IMR-90 (cell line): ENCODE data around the gene ALPI. TPM values are rescaled to one million over a fixed set of nuclear protein-coding genes. Genes with fewer than 3 reads are reported as not detected.

Source experiments
- ATAC-seq: fragments of 200-7000 bp; cut with Tn5 transposase; 2 replicates; pipeline ENCODE4 v1.9.1; 2020; ENCODE audit warnings: low read depth, mild to moderate bottlenecking, moderate library complexity
- BruUV-seq: library from RNA; stranded (reverse); fragments of 400-500 nt; replicated peaks from 2 replicates; lab custom pipeline; 2021; lab: Mats Ljungman, UMichigan
- CTCF ChIA-PET: fragments of 300-600 bp; formaldehyde crosslinking; extraction: SDS; loops from one replicate; lab custom pipeline; 2021; ENCODE audit warnings: antibody characterized with exemption; lab: Yijun Ruan, JAX
- POLR2A ChIA-PET: fragments of 300-600 bp; sonication (Branson Sonifier 250); formaldehyde crosslinking; loops from one replicate; lab custom pipeline; 2022; ENCODE audit warnings: antibody characterized with exemption; ENCODE audit not compliant: unreplicated experiment; lab: Charles Lee
- DNase-seq: peaks from one replicate; pipeline ENCODE4 v3.0.0; 2013
- H2AFZ ChIP-seq: replicated peaks from 2 replicates; pipeline ENCODE3; 2013; ENCODE audit warnings: low read length, mild to moderate bottlenecking; ENCODE audit not compliant: poor library complexity
- H2AK5ac ChIP-seq: 2 replicates; pipeline ENCODE4 v1.6.1; 2013; ENCODE audit warnings: low read depth, low read length, inconsistent platforms
- H2AK9ac ChIP-seq: replicated peaks from 2 replicates; pipeline ENCODE3; 2013; ENCODE audit warnings: mild to moderate bottlenecking, low read depth, low read length, moderate library complexity; ENCODE audit not compliant: poor library complexity
- H2BK120ac ChIP-seq: 2 replicates; pipeline ENCODE4 v1.6.1; 2013; ENCODE audit warnings: low read depth, low read length, inconsistent platforms
- H2BK15ac ChIP-seq: 3 replicates; pipeline ENCODE4 v1.6.1; 2013; ENCODE audit warnings: low read depth, low read length, inconsistent platforms
- H2BK20ac ChIP-seq: 2 replicates; pipeline ENCODE4 v1.6.1; 2013; ENCODE audit warnings: low read depth, mild to moderate bottlenecking, inconsistent platforms, low read length, moderate library complexity
- H2BK5ac ChIP-seq: 2 replicates; pipeline ENCODE4 v1.6.1; 2013; ENCODE audit warnings: mild to moderate bottlenecking, low read depth, low read length, inconsistent platforms; ENCODE audit not compliant: poor library complexity, severe bottlenecking
- H3K14ac ChIP-seq: replicated peaks from 2 replicates; pipeline ENCODE4 v1.6.1; 2013; ENCODE audit warnings: low read depth, low read length, inconsistent platforms
- H3K18ac ChIP-seq: 2 replicates; pipeline ENCODE4 v1.6.1; 2013; ENCODE audit warnings: low read depth, low read length, control low read depth
- H3K23ac ChIP-seq: 2 replicates; pipeline ENCODE4 v1.6.1; 2013; ENCODE audit warnings: low read depth, low read length, inconsistent platforms
- H3K27ac ChIP-seq: 2 replicates; pipeline ENCODE4 v1.5.1; 2013; ENCODE audit warnings: mild to moderate bottlenecking, control low read depth, low read length; ENCODE audit not compliant: insufficient read depth
- H3K27me3 ChIP-seq: 2 replicates; pipeline ENCODE4 v1.6.1; 2013; ENCODE audit warnings: low read length; ENCODE audit not compliant: control insufficient read depth, insufficient read depth
- H3K36me3 ChIP-seq: 2 replicates; pipeline ENCODE4 v1.6.1; 2013; ENCODE audit warnings: low read length, mixed read lengths; ENCODE audit not compliant: control insufficient read depth, insufficient read depth
- H3K4ac ChIP-seq: 2 replicates; pipeline ENCODE4 v1.6.1; 2013; ENCODE audit warnings: low read depth, low read length, inconsistent platforms
- H3K4me1 ChIP-seq: 2 replicates; pipeline ENCODE4 v1.6.1; 2013; ENCODE audit warnings: low read length, mixed read lengths; ENCODE audit not compliant: control insufficient read depth, insufficient read depth
- H3K4me2 ChIP-seq: 2 replicates; pipeline ENCODE4 v1.6.1; 2013; ENCODE audit warnings: low read depth, mild to moderate bottlenecking, control low read depth, low read length, moderate library complexity
- H3K4me3 ChIP-seq: 2 replicates; pipeline ENCODE4 v1.5.1; 2013; ENCODE audit warnings: low read depth, mild to moderate bottlenecking, control low read depth, low read length, moderate library complexity; ENCODE audit not compliant: insufficient read depth
- H3K56ac ChIP-seq: 2 replicates; pipeline ENCODE4 v1.6.1; 2013; ENCODE audit warnings: low read length, inconsistent platforms; ENCODE audit not compliant: insufficient read depth; ENCODE audit errors: extremely low read depth
- H3K79me1 ChIP-seq, 2 experiments: 2 replicates each; pipeline ENCODE4 v1.6.1; 2013; ENCODE audit warnings: low read length in 2 of 2, inconsistent platforms in 1 of 2, low read depth in 1 of 2
- H3K9ac ChIP-seq: 2 replicates; pipeline ENCODE4 v1.6.1; 2013; ENCODE audit warnings: low read depth, low read length, control low read depth
- H3K9me1 ChIP-seq: 2 replicates; pipeline ENCODE4 v1.6.1; 2013; ENCODE audit warnings: low read length, inconsistent platforms; ENCODE audit not compliant: insufficient read depth
- H3K9me3 ChIP-seq: 2 replicates; pipeline ENCODE4 v1.6.1; 2013; ENCODE audit warnings: low read length; ENCODE audit not compliant: control insufficient read depth, insufficient read depth
- H4K20me1 ChIP-seq: 2 replicates; pipeline ENCODE4 v1.6.1; 2013; ENCODE audit warnings: low read length, inconsistent platforms; ENCODE audit not compliant: insufficient read depth
- H4K5ac ChIP-seq: 2 replicates; pipeline ENCODE4 v1.6.1; 2013; ENCODE audit warnings: mild to moderate bottlenecking, low read depth, low read length, control low read depth
- H4K8ac ChIP-seq, 2 experiments: 2 replicates each; pipeline ENCODE4 v1.6.1; 2013; ENCODE audit warnings: low read depth in 2 of 2, low read length in 2 of 2, control low read depth in 1 of 2, inconsistent platforms in 1 of 2
- H4K91ac ChIP-seq: 2 replicates; pipeline ENCODE4 v1.6.1; 2013; ENCODE audit warnings: low read depth, low read length, inconsistent platforms; ENCODE audit not compliant: insufficient read depth
- BHLHE40 ChIP-seq: fragments of 150-350 bp; IDR thresholded peaks from 2 replicates; pipeline ENCODE4 v1.6.1; 2016; ENCODE audit warnings: mild to moderate bottlenecking, low read depth, low read length
- CEBPB ChIP-seq: IDR thresholded peaks from 2 replicates; pipeline ENCODE4 v1.6.1; 2012; ENCODE audit warnings: low read depth, low read length, improper control_type of control experiment
- NFE2L2 ChIP-seq: fragments of 150-350 bp; IDR thresholded peaks from 2 replicates; pipeline ENCODE4 v1.6.1; 2016; ENCODE audit warnings: low read depth, mild to moderate bottlenecking, low read length
- RFX5 ChIP-seq: IDR thresholded peaks from 2 replicates; pipeline ENCODE4 v1.8.0; 2012; ENCODE audit warnings: low read depth, mild to moderate bottlenecking, low read length, moderate library complexity
- whole genome bisulfite sequencing, 2 experiments: methylation state at CpG; one replicate each; pipeline versions ENCODE4 v1.1.5 to v1.1.7; 2013; ENCODE audit warnings: missing lambda C conversion rate in 2 of 2; ENCODE audit not compliant: insufficient read length in 1 of 2; ENCODE audit errors: extremely low coverage in 2 of 2; 5-methylcytosine and 5-hydroxymethylcytosine counted together
- dilution Hi-C: fragments of 300-500 bp; cut with HindIII; formaldehyde crosslinking; loops from one replicate; pipeline ENCODE4 v1.14.3; 2018; ENCODE audit warnings: low sequenced_read_pairs; ENCODE audit not compliant: unreplicated experiment
- in situ Hi-C: fragments of 300-500 bp; cut with MboI; formaldehyde crosslinking; loops from 3 replicates; pipeline ENCODE4 v1.14.3; 2019; ENCODE audit warnings: low sequenced_read_pairs, inconsistent platforms, mixed read lengths
- intact Hi-C: fragments of 100-400 bp; cut with micrococcal nuclease; formaldehyde crosslinking; loops from 2 replicates; pipeline ENCODE4 v1.10.0; 2022
- polyA plus RNA-seq, 3 experiments: library from polyadenylated mRNA; depleted of rRNA; stranded (reverse); fragments of >200 nt; gene quantifications; 2 replicates each; pipeline ENCODE4 v1.2.3, GENCODE V29; 2012; ENCODE audit warnings: low replicate concordance in 1 of 3
- total RNA-seq: library from RNA; depleted of rRNA; stranded (reverse); fragments of >200 nt; gene quantifications from 2 replicates; pipeline ENCODE4 v1.2.3, GENCODE V29; 2012
- TF ChIP-seq, protein P1 (sequence below): fragments of 150-350 bp; IDR thresholded peaks from 2 replicates; pipeline ENCODE4 v1.6.1; 2016; ENCODE audit warnings: low read depth, mild to moderate bottlenecking, low read length, moderate library complexity, borderline replicate concordance

Gene ALPI
- total and polyA plus RNA-seq, 2 of the 4 experiments (the other 2 are of a cell fraction), result not detected

DNA sequence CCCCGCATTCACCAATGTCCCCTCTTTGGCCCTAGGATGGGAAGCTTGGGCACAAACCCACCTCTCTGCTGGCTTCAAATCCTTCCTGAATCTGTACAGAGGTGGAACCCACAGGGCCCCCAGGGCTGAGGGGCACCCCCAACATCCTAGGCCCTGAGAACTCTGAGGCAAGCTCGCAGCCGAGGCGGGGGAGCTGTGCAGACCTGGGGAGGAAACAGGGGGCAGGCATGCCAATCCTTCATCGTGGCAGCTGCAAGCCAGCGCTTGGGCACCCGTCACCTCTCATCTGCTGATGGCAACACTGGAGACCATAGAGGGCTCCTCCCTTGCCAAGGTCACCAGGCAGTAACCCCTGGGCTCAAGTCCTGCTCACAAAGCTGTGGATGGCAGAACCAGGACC is 20.8 kb downstream of the ALPI start:
- BruUV-seq, result no TSS peak
- ChIA-PET POLR2A (no interaction called here), CTCF (no interaction called here)
- Histone ChIP-seq H2BK5ac (no peak overlapping the region), H3K4ac (no peak overlapping the region), H2BK20ac (no peak overlapping the region), H2AFZ (no peak overlapping the region), H3K4me3 (no peak overlapping the region), H3K9me3 (peaks cover 3% of the 10 kb centered on the region; the same call in 1 of the 2 replicates), H4K20me1 (no peaks in the 10 kb centered on the region), H3K27ac (no peak overlapping the region), H4K5ac (no peak overlapping the region), H4K91ac (no peak overlapping the region), H3K9ac (no peak overlapping the region), H3K18ac (no peak overlapping the region), H3K9me1 (no peaks in the 10 kb centered on the region), H3K36me3 (no peaks in the 10 kb centered on the region), H3K4me1 (no peaks in the 10 kb centered on the region), H2AK9ac (no peak overlapping the region), H2BK15ac (no peak overlapping the region), H2AK5ac (no peak overlapping the region), H2BK120ac (no peak overlapping the region), H3K79me1 (no peaks in the 10 kb centered on the region), H3K56ac (no peak overlapping the region), H3K23ac (no peak overlapping the region), H3K4me2 (no peak overlapping the region), H3K14ac (no peak overlapping the region), H4K8ac (no peak overlapping the region), H3K27me3 (peaks cover 50% of the 10 kb centered on the region)
- no peak for TF ChIP-seq CEBPB
- TF ChIP-seq, protein P1, sequence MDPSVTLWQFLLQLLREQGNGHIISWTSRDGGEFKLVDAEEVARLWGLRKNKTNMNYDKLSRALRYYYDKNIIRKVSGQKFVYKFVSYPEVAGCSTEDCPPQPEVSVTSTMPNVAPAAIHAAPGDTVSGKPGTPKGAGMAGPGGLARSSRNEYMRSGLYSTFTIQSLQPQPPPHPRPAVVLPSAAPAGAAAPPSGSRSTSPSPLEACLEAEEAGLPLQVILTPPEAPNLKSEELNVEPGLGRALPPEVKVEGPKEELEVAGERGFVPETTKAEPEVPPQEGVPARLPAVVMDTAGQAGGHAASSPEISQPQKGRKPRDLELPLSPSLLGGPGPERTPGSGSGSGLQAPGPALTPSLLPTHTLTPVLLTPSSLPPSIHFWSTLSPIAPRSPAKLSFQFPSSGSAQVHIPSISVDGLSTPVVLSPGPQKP, result no peak
- TF ChIP-seq RFX5, result no peak
- TF ChIP-seq BHLHE40, result no peak
- TF ChIP-seq NFE2L2, result no peak
- DNase-seq (no peak), ATAC-seq (no peak)
- intact Hi-C loops (no loop called here), in situ Hi-C loops (no loop called here), dilution Hi-C loops (no loop called here)
- WGBS, 2 experiments, result 75% methylated on average over 7 of the region's 7 CpGs; no CpG with 5 or more reads in 1 of the 2 experiments
